Stomach (tissue), 4 donors: ENCODE measurements around the gene PITPNM1.
"Not testable (repeated sequence)": the region's sequence is repeated elsewhere in the genome, so short reads cannot be mapped to it uniquely, and the experiment has no call there.

ENCODE experiments used
- EP300 ChIP-seq: sonication (generic); formaldehyde crosslinking; IDR thresholded peaks from one replicate; pipeline ENCODE4 v1.6.1; 2017; ENCODE audit warnings: antibody characterized with exemption
- POLR2A ChIP-seq, 4 donors: fragments of 450-650 bp; IDR thresholded peaks; one replicate each; pipeline ENCODE4 v1.6.1; 2016; ENCODE audit warnings: antibody characterized with exemption in 4 of 4, control low read depth in 2 of 4, mild to moderate bottlenecking in 1 of 4, moderate library complexity in 1 of 4
- POLR2AphosphoS5 ChIP-seq, 3 donors: sonication (generic); formaldehyde crosslinking; IDR thresholded peaks; one replicate each; pipeline ENCODE4 v1.6.1; 2016; ENCODE audit warnings: antibody characterized with exemption in 3 of 3
- TF ChIP-seq, protein P1 (sequence below), 7 experiments: fragments of 450-650 bp in 4 of 7; fragments of 200-600 bp in 3 of 7; sonication (generic) in 3 of 7; IDR thresholded peaks; one replicate each; pipeline ENCODE4 v1.5.1; 2016 to 2019; ENCODE audit warnings: antibody characterized with exemption in 7 of 7, control low read depth in 2 of 7, mild to moderate bottlenecking in 1 of 7

DNA sequence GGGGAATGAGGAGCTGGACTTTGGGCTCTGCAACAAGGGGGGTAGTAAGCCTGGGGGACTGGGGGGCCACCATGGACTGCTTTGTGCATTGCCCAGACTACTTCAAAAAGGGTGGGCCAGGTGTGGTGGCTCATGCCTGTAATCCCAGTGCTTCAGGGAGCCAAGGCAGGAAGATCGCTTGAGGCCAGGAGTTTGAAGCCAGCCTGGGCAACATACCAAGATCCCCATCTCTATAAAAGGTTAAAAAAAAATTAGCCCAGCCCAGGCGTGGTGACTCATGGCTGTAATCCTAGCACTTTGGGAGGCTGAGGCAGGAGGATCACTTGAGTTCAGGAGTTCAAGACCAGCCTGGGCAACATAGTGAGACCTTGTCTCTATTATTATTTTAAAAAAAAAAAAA, 39.6 kb downstream of the PITPNM1 start:
- TF ChIP-seq, protein P1, sequence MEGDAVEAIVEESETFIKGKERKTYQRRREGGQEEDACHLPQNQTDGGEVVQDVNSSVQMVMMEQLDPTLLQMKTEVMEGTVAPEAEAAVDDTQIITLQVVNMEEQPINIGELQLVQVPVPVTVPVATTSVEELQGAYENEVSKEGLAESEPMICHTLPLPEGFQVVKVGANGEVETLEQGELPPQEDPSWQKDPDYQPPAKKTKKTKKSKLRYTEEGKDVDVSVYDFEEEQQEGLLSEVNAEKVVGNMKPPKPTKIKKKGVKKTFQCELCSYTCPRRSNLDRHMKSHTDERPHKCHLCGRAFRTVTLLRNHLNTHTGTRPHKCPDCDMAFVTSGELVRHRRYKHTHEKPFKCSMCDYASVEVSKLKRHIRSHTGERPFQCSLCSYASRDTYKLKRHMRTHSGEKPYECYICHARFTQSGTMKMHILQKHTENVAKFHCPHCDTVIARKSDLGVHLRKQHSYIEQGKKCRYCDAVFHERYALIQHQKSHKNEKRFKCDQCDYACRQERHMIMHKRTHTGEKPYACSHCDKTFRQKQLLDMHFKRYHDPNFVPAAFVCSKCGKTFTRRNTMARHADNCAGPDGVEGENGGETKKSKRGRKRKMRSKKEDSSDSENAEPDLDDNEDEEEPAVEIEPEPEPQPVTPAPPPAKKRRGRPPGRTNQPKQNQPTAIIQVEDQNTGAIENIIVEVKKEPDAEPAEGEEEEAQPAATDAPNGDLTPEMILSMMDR (IDR thresholded peaks at IDR 0.05), result not testable (repeated sequence)
- TF ChIP-seq POLR2A (IDR thresholded peaks at IDR 0.05); POLR2AphosphoS5 (IDR thresholded peaks at IDR 0.05); EP300: not testable (repeated sequence)
